Hippocampal formation (tissue), 2 donors: Measurements from ENCODE around the gene PRR12.

Experiments used
- DNase-seq, 2 donors: peaks; one replicate each; lab custom pipeline; 2025; lab: John Stamatoyannopoulos, UW

The PRR12 gene

GRCh38 chr19:49666120-49666444 is 75.1 kb downstream of the PRR12 start:
- DNase-seq: no peak

- no peak for DNase-seq
Measured at GRCh38 chr19:49667473-49667872, 76.5 kb downstream of the PRR12 start.

- DNase-seq: no peak
Measured at GRCh38 chr19:49669516-49669915, 78.5 kb downstream of the PRR12 start.

- peak; percentile 57 to 67 for DNase-seq
Measured at GRCh38 chr19:49672131-49672919, 81.3 kb downstream of the PRR12 start.
